Measurements from ENCODE around the gene CARMIL1. TPM values are rescaled to one million over a fixed set of nuclear protein-coding genes. Genes with fewer than 3 reads are reported as not detected.
A peak's percentile ranks its signal among the peaks of the same experiment; 100 is the strongest.

CARMIL1 gene
- total RNA-seq, 1 experiment from 2014 or later = 5.6 TPM

GRCh38 chr6:25614052-25614451 is 334.9 kb downstream of the CARMIL1 start:
- DNase-seq (ENCODE audit: low read depth) = no peak

- no peak for DNase-seq (ENCODE audit: low read depth)
Observed at GRCh38 chr6:25615471-25615870, 336.3 kb downstream of the CARMIL1 start.

- DNase-seq (ENCODE audit: low read depth) = no peak
Observed at GRCh38 chr6:25617997-25618396, 338.8 kb downstream of the CARMIL1 start.

- no peak for DNase-seq (ENCODE audit: low read depth)
Observed at GRCh38 chr6:25619217-25619616, 340.0 kb downstream of the CARMIL1 start.

- DNase-seq (ENCODE audit: low read depth) = no peak
Observed at GRCh38 chr6:25620391-25620790, 341.2 kb downstream of the CARMIL1 start.

GRCh38 chr6:25623065-25623464 is 343.9 kb downstream of the CARMIL1 start:
- no peak for DNase-seq (ENCODE audit: low read depth)

GRCh38 chr6:25623879-25624278 is 344.7 kb downstream of the CARMIL1 start:
- no peak for DNase-seq (ENCODE audit: low read depth)

GRCh38 chr6:25627001-25627400 is 347.8 kb downstream of the CARMIL1 start:
- no peak for DNase-seq (ENCODE audit: low read depth)

- no peak for DNase-seq (ENCODE audit: low read depth)
Observed at GRCh38 chr6:25628471-25629197, 349.5 kb downstream of the CARMIL1 start.

GRCh38 chr6:25629198-25629576 is 350.0 kb downstream of the CARMIL1 start:
- peak; percentile 41 for DNase-seq (ENCODE audit: low read depth)

GRCh38 chr6:25630508-25631278 is 351.5 kb downstream of the CARMIL1 start:
- no peak for DNase-seq (ENCODE audit: low read depth)

- DNase-seq (ENCODE audit: low read depth) = no peak
Observed at GRCh38 chr6:25635886-25636317, 356.7 kb downstream of the CARMIL1 start.

- DNase-seq (ENCODE audit: low read depth) = no peak
Observed at GRCh38 chr6:25637211-25637610, 358.0 kb downstream of the CARMIL1 start.

- DNase-seq (ENCODE audit: low read depth) = no peak
Observed at GRCh38 chr6:25637960-25638434, 358.8 kb downstream of the CARMIL1 start.

GRCh38 chr6:25639653-25640052 is 360.5 kb downstream of the CARMIL1 start:
- no peak for DNase-seq (ENCODE audit: low read depth)

GRCh38 chr6:25640446-25640845 is 361.3 kb downstream of the CARMIL1 start:
- no peak for DNase-seq (ENCODE audit: low read depth)

- no peak for DNase-seq (ENCODE audit: low read depth)
Observed at GRCh38 chr6:25640891-25641290, 361.7 kb downstream of the CARMIL1 start.

- no peak for DNase-seq (ENCODE audit: low read depth)
Observed at GRCh38 chr6:25641377-25641776, 362.2 kb downstream of the CARMIL1 start.

GRCh38 chr6:25641940-25642666 is 362.9 kb downstream of the CARMIL1 start:
- DNase-seq (ENCODE audit: low read depth) = no peak

GRCh38 chr6:25642667-25643328 is 363.6 kb downstream of the CARMIL1 start:
- DNase-seq (ENCODE audit: low read depth) = no peak

GRCh38 chr6:25645916-25646315 is 366.7 kb downstream of the CARMIL1 start:
- no peak for DNase-seq (ENCODE audit: low read depth)

- no peak for DNase-seq (ENCODE audit: low read depth)
Observed at GRCh38 chr6:25649611-25650010, 370.4 kb downstream of the CARMIL1 start.

All from LHCN-M2 (cell line).